DMS53 treated with DMSO at 0.1 percent for 48 hours (cell line): ENCODE results near the gene IGLL5.
"Not testable (repeated sequence)": the region's sequence is repeated elsewhere in the genome, so short reads cannot be mapped to it uniquely, and the experiment has no call there.

Source experiments
- DNase-seq: peaks from one replicate; lab custom pipeline; 2025; ENCODE audit not compliant: unreplicated experiment; lab: John Stamatoyannopoulos, UW

The IGLL5 gene

GRCh38 chr22:22899342-22900080, 11.9 kb downstream of the IGLL5 start:
- DNase-seq = not testable (repeated sequence)

GRCh38 chr22:22900527-22901205, 13.1 kb downstream of the IGLL5 start:
- not testable (repeated sequence) for DNase-seq

GRCh38 chr22:22901578-22902218, 14.1 kb downstream of the IGLL5 start:
- no peak for DNase-seq

DNA sequence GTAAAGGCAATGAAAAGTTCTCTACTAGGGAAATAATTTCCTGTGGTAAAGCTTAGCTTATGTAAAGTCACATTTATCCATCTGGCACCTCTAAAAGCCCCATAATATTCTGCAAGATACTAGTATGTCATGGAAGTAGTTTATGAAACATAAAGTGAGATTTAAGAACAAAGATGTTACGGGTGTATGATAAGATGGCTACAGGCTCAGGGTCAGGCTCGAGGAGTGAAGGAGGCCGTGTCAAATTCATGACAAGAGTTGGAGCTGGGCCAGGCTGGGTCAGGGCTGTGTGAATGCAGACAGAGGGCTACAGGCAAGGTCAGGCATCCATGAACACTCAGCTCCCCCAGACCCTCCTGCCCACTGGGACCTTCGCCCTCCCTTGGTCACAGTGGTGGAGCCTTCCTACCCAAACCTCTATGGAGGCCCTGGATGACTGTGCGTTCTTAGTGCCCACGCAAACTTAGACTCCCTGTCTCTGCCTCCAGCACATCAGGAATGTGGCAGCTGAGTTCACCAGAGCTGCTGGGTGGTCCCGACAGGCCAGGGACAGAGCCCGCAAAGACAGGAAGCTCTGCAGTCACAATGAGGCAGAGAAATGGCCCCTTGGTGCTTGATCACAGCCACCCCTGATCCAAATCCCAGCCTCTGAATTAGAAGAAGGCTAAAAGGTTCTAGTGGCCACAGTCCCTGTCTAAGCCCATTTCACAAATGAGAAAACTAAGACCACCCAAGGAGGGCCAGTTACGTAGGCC, 14.8 kb downstream of the IGLL5 start:
- DNase-seq = no peak

GRCh38 chr22:22903355-22903777, 15.8 kb downstream of the IGLL5 start:
- no peak for DNase-seq

DNA sequence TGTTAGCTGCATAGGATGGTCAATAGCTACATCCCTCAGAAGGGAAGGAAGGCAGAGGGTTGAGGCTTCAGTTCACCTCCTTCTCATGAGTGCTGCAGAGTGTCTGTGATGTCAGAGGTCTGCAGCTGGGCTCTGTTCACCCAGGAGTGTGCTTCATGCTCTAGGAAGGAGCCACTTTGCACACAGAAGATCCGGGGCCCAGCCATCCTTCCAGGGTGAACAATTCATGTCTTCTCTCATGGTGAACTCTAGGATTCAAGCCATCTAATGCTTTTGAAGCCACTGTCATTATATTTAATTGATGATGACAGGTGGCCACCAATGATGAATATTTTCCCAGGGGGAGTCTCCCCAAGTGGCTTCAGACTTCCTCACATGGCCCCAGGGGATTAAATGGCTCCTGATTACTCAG, 16.2 kb downstream of the IGLL5 start:
- not testable (repeated sequence) for DNase-seq

- DNase-seq = not testable (repeated sequence)
These were observed 17.1 kb downstream of the IGLL5 start for GRCh38 chr22:22904736-22905135.

DNA sequence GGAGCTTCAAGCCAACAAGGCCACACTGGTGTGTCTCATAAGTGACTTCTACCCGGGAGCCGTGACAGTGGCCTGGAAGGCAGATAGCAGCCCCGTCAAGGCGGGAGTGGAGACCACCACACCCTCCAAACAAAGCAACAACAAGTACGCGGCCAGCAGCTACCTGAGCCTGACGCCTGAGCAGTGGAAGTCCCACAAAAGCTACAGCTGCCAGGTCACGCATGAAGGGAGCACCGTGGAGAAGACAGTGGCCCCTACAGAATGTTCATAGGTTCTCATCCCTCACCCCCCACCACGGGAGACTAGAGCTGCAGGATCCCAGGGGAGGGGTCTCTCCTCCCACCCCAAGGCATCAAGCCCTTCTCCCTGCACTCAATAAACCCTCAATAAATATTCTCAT, 18.8 kb downstream of the IGLL5 start:
- DNase-seq = not testable (repeated sequence)

- DNase-seq = no peak
These were observed 19.4 kb downstream of the IGLL5 start for GRCh38 chr22:22906907-22907550.

- DNase-seq = no peak
These were observed 20.2 kb downstream of the IGLL5 start for GRCh38 chr22:22907551-22908494.

GRCh38 chr22:22908495-22908861, 20.9 kb downstream of the IGLL5 start:
- DNase-seq = no peak

GRCh38 chr22:22908941-22909604, 21.5 kb downstream of the IGLL5 start:
- no peak for DNase-seq

- DNase-seq = no peak
These were observed 22.1 kb downstream of the IGLL5 start for GRCh38 chr22:22909605-22910271.

DNA sequence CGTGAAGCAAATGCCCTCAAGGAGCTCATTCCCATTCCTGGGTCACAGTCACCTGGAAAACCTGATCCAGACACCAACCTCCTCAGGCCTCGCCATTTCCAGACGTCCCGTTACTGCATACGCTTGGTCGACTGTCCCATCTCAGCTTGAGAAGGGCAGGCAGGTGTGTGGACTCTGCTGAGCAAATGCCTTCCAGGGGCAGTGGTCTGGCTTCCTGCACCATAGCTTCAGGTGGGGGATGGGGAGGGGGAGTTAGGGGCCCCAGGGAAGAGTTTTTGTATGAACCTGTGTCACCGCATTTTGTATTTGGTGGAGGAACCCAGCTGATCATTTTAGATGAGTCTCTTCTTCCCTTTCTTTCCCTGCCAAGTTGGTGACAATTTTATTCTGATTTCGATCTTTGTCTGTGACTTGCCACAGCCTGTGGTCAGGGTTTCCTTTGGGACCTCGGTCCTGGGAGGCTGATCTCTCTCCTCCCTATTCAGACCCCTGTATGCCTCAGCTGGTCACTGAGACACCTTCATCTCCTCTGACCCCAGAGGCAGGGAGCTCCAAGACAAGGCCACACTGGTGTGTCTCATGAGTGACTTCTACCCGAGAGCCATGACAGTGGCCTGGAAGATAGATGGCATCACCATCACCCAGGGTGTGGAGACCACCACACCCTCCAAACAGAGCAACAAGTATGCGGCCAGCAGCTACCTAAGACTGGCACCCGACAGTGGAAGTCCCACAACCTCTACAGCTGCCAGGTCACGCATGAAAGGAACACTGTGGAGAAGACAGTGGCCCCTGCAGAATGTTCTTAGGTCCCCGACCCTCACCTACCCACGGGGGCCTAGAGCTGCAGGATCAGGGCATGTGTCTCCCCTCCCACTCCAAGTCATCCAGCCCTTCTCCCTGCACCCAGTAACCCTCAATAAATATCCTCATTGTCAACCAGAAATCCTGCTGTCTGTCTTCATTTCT, 22.9 kb downstream of the IGLL5 start:
- no peak for DNase-seq

DNA sequence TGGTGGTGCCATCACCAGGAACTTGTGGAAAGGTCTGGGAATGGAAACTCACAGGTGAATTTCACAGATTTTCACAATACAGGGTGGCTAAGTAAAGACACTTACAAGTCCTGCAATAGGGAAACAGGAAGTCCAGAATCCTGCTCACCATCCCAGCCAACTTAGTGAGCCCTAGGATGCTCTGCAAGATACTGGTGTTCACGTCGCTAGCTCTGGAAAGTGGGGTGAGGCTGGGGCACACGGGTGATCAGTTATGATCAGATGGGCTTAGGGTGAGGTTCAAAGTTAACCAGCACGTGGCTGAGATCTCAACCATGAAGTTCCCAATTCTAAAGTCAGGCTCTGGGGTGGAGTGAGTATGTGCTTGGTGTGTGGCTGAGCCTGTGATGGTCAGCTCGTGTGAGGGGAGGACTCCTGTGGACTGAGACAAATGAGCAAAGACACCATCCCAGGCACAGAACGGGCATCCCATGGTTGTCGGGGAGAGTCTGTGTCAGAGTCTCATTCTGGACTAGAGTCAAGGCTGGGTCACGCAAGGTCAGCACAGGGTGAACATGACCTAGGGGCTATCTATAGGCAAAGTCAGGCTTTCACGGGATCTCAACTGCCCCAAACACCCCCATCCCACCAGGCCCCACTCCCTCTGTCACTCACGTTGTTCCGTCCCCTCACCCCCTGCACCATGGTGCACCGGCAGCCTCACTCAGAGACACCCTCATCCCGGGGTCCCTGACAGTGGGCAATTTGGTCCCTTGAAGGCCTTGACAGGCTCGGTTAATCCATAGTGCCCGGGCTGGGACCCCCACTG, 23.9 kb downstream of the IGLL5 start:
- no peak for DNase-seq

- no peak for DNase-seq
These were observed 24.7 kb downstream of the IGLL5 start for GRCh38 chr22:22912135-22912987.
